Kidney (tissue), 14 donors: ENCODE results near the gene ENTPD7. TPM values are rescaled to one million over a fixed set of nuclear protein-coding genes. Genes with fewer than 3 reads are reported as not detected.

Experiments
- DNase-seq, 5 donors: peaks; one replicate each; pipeline ENCODE4 v3.0.0-alpha.2; 2013 to 2020
- FAIRE-seq: peaks from 2 replicates; lab custom pipeline; 2012; peaks lifted over from hg19 to GRCh38; lab: Jason Lieb, UNC
- H3K27ac ChIP-seq, 2 donors: one replicate each; pipeline ENCODE4 v1.7.0; 2013; ENCODE audit warnings: low read depth in 2 of 2, low read length in 2 of 2, inconsistent platforms in 1 of 2
- H3K27me3 ChIP-seq: one replicate; pipeline ENCODE4 v1.7.1; 2013; ENCODE audit warnings: low read length, inconsistent platforms; ENCODE audit not compliant: control insufficient read depth, insufficient read depth
- H3K36me3 ChIP-seq, 3 donors: one replicate each; pipeline versions ENCODE4 v1.7.0 to v1.7.1; 2013; ENCODE audit warnings: low read length in 3 of 3, control low read depth in 1 of 3, inconsistent platforms in 1 of 3; ENCODE audit not compliant: insufficient read depth in 3 of 3, control insufficient read depth in 2 of 3
- H3K4me1 ChIP-seq, 3 donors: one replicate each; pipeline versions ENCODE4 v1.7.0 to v1.7.1; 2013; ENCODE audit warnings: low read length in 3 of 3, inconsistent platforms in 1 of 3, low read depth in 1 of 3; ENCODE audit not compliant: control insufficient read depth in 2 of 3, insufficient read depth in 2 of 3
- H3K4me3 ChIP-seq, 3 donors: one replicate each; pipeline versions ENCODE4 v1.7.0 to v1.8.1; 2013; ENCODE audit warnings: low read length in 3 of 3, control low read depth in 1 of 3, inconsistent platforms in 1 of 3
- H3K9ac ChIP-seq, 3 donors: one replicate each; pipeline versions ENCODE4 v1.7.0 to v1.7.1; 2013; ENCODE audit warnings: low read length in 3 of 3, control low read depth in 1 of 3, inconsistent platforms in 1 of 3
- H3K9me3 ChIP-seq, 3 donors: one replicate each; pipeline versions ENCODE4 v1.7.0 to v1.7.1; 2013; ENCODE audit warnings: low read length in 3 of 3, control low read depth in 1 of 3, inconsistent platforms in 1 of 3; ENCODE audit not compliant: control insufficient read depth in 2 of 3, insufficient read depth in 1 of 3
- intact Hi-C: fragments of 100-400 bp; cut with DNase I; formaldehyde crosslinking; loops from one replicate; pipeline ENCODE4 v1.11.1; 2022
- polyA plus RNA-seq: library from polyadenylated mRNA; stranded (reverse); fragments of 350-450 nt; fragmentation: Illumina TruSeq; extraction: RNeasy Lipid Tissue Mini Kit (QIAGEN cat#74804); gene quantifications from one replicate; pipeline ENCODE4 v1.2.3, GENCODE V29; 2014; ENCODE audit warnings: low read depth, low replicate concordance; ENCODE audit not compliant: insufficient read depth
- total RNA-seq: library from RNA; stranded (reverse); fragmentation: NEBNext Ultra II Directional; extraction: Animal tissue kit (Norgen Biotek cat#: 25700); gene quantifications from one replicate; pipeline ENCODE4 v1.2.1, GENCODE V29; 2021
- TF ChIP-seq, protein P1 (sequence below): IDR thresholded peaks from 3 replicates; pipeline ENCODE4 v1.5.1; 2012; ENCODE audit warnings: mild to moderate bottlenecking, moderate library complexity, borderline replicate concordance; ENCODE audit not compliant: insufficient read depth; ENCODE audit errors: extremely low read depth
- donor health status: control.
- donor health status: control.
- donor health status: control.
- donor health status: control.
- donor health status: control.
- donor health status: DM: yes; HTN: yes; CAD: no.
- donor health status: Normal renal cell carcinoma (clear cell type).

ENTPD7 gene
- total and polyA plus RNA-seq, 2 donors from 2014 or later = 1.4 to 16.1 TPM

DNA sequence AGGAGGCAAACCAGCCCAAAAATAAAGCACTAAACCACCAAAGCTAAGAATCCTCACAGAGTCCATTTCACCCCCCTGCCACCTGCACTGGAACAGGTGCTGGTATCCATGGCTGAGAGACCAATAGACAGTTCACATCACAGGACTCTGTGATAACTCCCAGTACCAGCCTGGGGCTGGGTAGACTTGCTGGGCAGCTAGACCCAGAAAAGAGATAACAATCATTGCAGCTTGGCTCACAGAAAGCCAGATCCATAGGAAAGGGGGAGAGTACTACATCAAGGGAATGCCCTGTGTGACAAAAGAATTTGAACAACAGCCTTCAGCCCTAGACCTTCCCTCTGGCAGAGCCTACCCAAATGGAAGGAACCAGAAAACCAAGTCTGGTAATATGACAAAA lies 25.5 kb upstream of the ENTPD7 start:
- no peak overlapping the region for H3K4me3 ChIP-seq
- no peaks in the 10 kb centered on the region for H3K4me1 ChIP-seq
- no peaks in the 10 kb centered on the region for H3K27me3 ChIP-seq
- DNase-seq (no peak), FAIRE-seq (no peak)
- intact Hi-C loops = no loop called here
- H3K9ac ChIP-seq = no peak overlapping the region
- TF ChIP-seq, protein P1, sequence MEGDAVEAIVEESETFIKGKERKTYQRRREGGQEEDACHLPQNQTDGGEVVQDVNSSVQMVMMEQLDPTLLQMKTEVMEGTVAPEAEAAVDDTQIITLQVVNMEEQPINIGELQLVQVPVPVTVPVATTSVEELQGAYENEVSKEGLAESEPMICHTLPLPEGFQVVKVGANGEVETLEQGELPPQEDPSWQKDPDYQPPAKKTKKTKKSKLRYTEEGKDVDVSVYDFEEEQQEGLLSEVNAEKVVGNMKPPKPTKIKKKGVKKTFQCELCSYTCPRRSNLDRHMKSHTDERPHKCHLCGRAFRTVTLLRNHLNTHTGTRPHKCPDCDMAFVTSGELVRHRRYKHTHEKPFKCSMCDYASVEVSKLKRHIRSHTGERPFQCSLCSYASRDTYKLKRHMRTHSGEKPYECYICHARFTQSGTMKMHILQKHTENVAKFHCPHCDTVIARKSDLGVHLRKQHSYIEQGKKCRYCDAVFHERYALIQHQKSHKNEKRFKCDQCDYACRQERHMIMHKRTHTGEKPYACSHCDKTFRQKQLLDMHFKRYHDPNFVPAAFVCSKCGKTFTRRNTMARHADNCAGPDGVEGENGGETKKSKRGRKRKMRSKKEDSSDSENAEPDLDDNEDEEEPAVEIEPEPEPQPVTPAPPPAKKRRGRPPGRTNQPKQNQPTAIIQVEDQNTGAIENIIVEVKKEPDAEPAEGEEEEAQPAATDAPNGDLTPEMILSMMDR = no peak
- H3K9me3 ChIP-seq = no peaks in the 10 kb centered on the region
- H3K27ac ChIP-seq = no peak overlapping the region
- H3K36me3 ChIP-seq = no peaks in the 10 kb centered on the region

DNA sequence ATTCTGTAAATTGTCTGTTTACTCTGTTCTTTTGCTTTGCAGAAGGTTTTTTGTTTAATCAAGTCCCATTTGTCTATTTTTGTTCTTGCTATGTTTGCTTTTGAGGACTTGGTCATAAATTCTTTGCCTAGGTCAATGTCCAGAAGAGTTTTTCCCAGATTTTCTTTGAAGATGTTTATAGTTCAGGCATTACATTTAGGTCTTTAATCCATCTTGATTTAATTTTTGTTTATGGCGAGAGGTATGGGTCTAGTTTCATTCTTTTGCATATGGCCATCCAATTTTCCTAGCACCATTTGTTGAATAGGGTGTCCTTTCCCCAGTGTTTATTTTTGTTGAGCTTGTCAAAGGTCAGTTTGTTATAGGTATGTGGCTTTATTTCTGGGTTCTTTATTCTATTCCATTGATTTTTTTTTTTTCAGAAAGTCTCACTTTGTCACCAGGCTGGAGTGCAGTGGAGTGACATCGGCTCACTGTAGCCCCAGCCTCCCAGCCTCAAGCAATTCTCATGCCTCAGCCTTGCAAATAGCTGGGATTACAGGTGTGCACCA lies 11.6 kb upstream of the ENTPD7 start:
- Histone ChIP-seq H3K27me3 (no peaks in the 10 kb centered on the region), H3K27ac (no peak overlapping the region), H3K9me3 (no peaks in the 10 kb centered on the region), H3K4me3 (no peak overlapping the region), H3K9ac (no peak overlapping the region), H3K36me3 (no peaks in the 10 kb centered on the region), H3K4me1 (no peaks in the 10 kb centered on the region)
- intact Hi-C loops = no loop called here
- no peak for DNase-seq
- FAIRE-seq = no peak
- TF ChIP-seq, protein P1 = no peak

DNA sequence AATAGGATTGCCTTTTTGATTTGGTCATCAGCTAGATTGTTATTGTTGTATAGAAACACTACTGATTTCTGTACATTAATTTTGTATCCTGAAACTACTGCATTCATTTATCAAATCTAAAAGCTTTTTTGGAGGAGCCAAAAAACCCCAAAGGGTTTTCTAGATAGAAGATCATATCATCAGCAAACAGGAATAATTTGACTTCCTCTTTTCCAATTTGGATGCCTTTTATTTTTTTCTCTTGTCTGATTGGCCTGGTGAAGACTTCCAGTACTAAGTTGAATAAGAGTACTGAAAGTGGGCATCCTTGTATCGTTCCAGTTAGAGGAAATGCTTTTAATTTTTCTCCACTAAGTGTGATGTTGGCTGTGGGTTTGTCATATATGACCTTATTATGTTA lies 10.6 kb upstream of the ENTPD7 start:
- Histone ChIP-seq H3K27me3 (no peaks in the 10 kb centered on the region), H3K9me3 (no peaks in the 10 kb centered on the region), H3K4me1 (no peaks in the 10 kb centered on the region), H3K27ac (no peak overlapping the region), H3K9ac (no peak overlapping the region), H3K4me3 (no peak overlapping the region), H3K36me3 (no peaks in the 10 kb centered on the region)
- no peak for FAIRE-seq
- DNase-seq = no peak
- TF ChIP-seq, protein P1 = no peak
- intact Hi-C loops = no loop called here
